Activated B cell treated with CpG ODN at 0.5 μM for 24 hours (primary cell): ENCODE results near the gene MED14. TPM values are rescaled to one million over a fixed set of nuclear protein-coding genes. Genes with fewer than 3 reads are reported as not detected.
A peak's percentile ranks its signal among the peaks of the same experiment; 100 is the strongest.
"Not testable (repeated sequence)": the region's sequence is repeated elsewhere in the genome, so short reads cannot be mapped to it uniquely, and the experiment has no call there.

Experiments
- ATAC-seq: fragments of 200-7000 bp; cut with Tn5 transposase; one replicate; pipeline ENCODE4 v1.10.0; 2021; ENCODE audit warnings: low read depth, mild to moderate bottlenecking, moderate library complexity
- CTCF ChIA-PET: fragments of 350-600 bp; sonication (Branson Sonifier 250); formaldehyde crosslinking; loops from one replicate; lab custom pipeline; 2021; ENCODE audit warnings: antibody characterized with exemption; lab: Charles Lee
- POLR2A ChIA-PET: fragments of 350-600 bp; sonication (Branson Sonifier 250); formaldehyde crosslinking; loops from one replicate; lab custom pipeline; 2021; ENCODE audit warnings: antibody characterized with exemption; lab: Charles Lee
- DNase-seq: peaks from one replicate; pipeline ENCODE4 v3.0.0; 2022
- H3K27ac Mint-ChIP-seq: one replicate; pipeline ENCODE4 v1.8.0; 2020; ENCODE audit warnings: mixed read lengths
- H3K27me3 Mint-ChIP-seq: one replicate; pipeline ENCODE4 v1.8.0; 2021; ENCODE audit warnings: mixed read lengths
- H3K36me3 Mint-ChIP-seq: one replicate; pipeline ENCODE4 v1.8.0; 2021; ENCODE audit warnings: low read depth, mixed read lengths
- H3K4me1 Mint-ChIP-seq: one replicate; pipeline ENCODE4 v1.8.0; 2021; ENCODE audit warnings: mixed read lengths
- H3K4me3 Mint-ChIP-seq: one replicate; pipeline ENCODE4 v1.8.0; 2020; ENCODE audit warnings: mild to moderate bottlenecking, mixed read lengths
- H3K9me3 Mint-ChIP-seq: one replicate; pipeline ENCODE4 v1.8.0; 2020; ENCODE audit warnings: mixed read lengths
- CTCF ChIP-seq: fragments of 200-600 bp; IDR thresholded peaks from one replicate; pipeline ENCODE4 v1.8.0; 2022; ENCODE audit warnings: antibody characterized with exemption, mild to moderate bottlenecking
- intact Hi-C: fragments of 100-400 bp; cut with micrococcal nuclease; formaldehyde crosslinking; loops from one replicate; pipeline ENCODE4 v1.15.1; 2024
- total RNA-seq: library from RNA; stranded (reverse); gene quantifications from 2 replicates; pipeline ENCODE4 v1.2.3, GENCODE V29; 2022

Gene MED14
- total RNA-seq = 52.4 and 62.6 TPM in 2 replicates

- Mint-ChIP-seq H3K27ac (peak within 1 kb of the TSS; percentile 95), H3K36me3 (peaks cover 9% of the 10 kb centered on the region), H3K4me1 (peaks cover 49% of the 10 kb centered on the region), H3K27me3 (no peaks in the 10 kb centered on the region), H3K9me3 (no peaks in the 10 kb centered on the region), H3K4me3 (peak within 1 kb of the TSS; percentile 89)
- CTCF ChIA-PET = interaction anchor here (0.6 to 1.6 kb wide), 2 partner anchors 15 to 58 kb away, joined by 3 to 7 read pairs; no protein-coding TSS in a partner anchor
- POLR2A ChIA-PET = interaction anchor here (0.7 to 3.2 kb wide), 11 partner anchors 10 to 598 kb away, joined by 3 to 20 read pairs (median 5); partner anchors contain the start of genes ATP6AP2, DDX3X and USP9X
- no peak for TF ChIP-seq CTCF
- intact Hi-C loops = loop anchor here (1.0 to 5.0 kb wide), 10 partner anchors 8 to 597 kb away; partner anchors contain the start of genes ATP6AP2, CXorf38 and DDX3X
- ATAC-seq = peak; percentile 80
- DNase-seq = peak; percentile 77
These were observed at the start of gene MED14 for GRCh38 chrX:40735325-40736169. MED14 (minus strand) TSS chrX:40735542; CDS start chrX:40735412, 130 bp downstream.

GRCh38 chrX:40784516-40785151, 49.3 kb upstream of the MED14 start:
- Mint-ChIP-seq H3K4me1 (no peaks in the 10 kb centered on the region), H3K27me3 (no peaks in the 10 kb centered on the region), H3K36me3 (no peaks in the 10 kb centered on the region), H3K4me3 (no peak overlapping the region), H3K9me3 (no peaks in the 10 kb centered on the region), H3K27ac (no peak overlapping the region)
- ATAC-seq (no peak), DNase-seq (no peak)
- no peak for TF ChIP-seq CTCF
- intact Hi-C loops = no loop called here
- ChIA-PET POLR2A (interaction anchor here (0.5 kb wide), 1 partner anchor 341 kb away, joined by 9 read pairs; no protein-coding TSS in a partner anchor), CTCF (no interaction called here)

- H3K9me3 Mint-ChIP-seq, CTCF ChIA-PET, H3K4me3 Mint-ChIP-seq, H3K4me1 Mint-ChIP-seq, POLR2A ChIA-PET, H3K36me3 Mint-ChIP-seq, H3K27me3 Mint-ChIP-seq, ATAC-seq, intact Hi-C loops, DNase-seq, H3K27ac Mint-ChIP-seq: not testable (repeated sequence)
These were observed 47.4 kb upstream of the MED14 start for GRCh38 chrX:40782644-40783259.

GRCh38 chrX:40780951-40781350, 45.6 kb upstream of the MED14 start:
- DNase-seq = no peak
- intact Hi-C loops = no loop called here
- Mint-ChIP-seq H3K27ac (no peak overlapping the region), H3K4me3 (no peak overlapping the region), H3K36me3 (no peaks in the 10 kb centered on the region), H3K9me3 (no peaks in the 10 kb centered on the region), H3K4me1 (no peaks in the 10 kb centered on the region), H3K27me3 (no peaks in the 10 kb centered on the region)
- CTCF ChIA-PET = interaction anchor here (0.7 kb wide), 1 partner anchor 13 kb away, joined by 3 read pairs; no protein-coding TSS in a partner anchor
- no peak for TF ChIP-seq CTCF
- no peak for ATAC-seq
- POLR2A ChIA-PET = no interaction called here

- ChIA-PET CTCF (interaction anchor here (0.7 kb wide), 1 partner anchor 14 kb away, joined by 3 read pairs; no protein-coding TSS in a partner anchor), POLR2A (no interaction called here)
- ATAC-seq (no peak), DNase-seq (no peak)
- Mint-ChIP-seq H3K9me3 (no peaks in the 10 kb centered on the region), H3K36me3 (no peaks in the 10 kb centered on the region), H3K27me3 (no peaks in the 10 kb centered on the region), H3K4me3 (no peak overlapping the region), H3K4me1 (no peaks in the 10 kb centered on the region), H3K27ac (no peak overlapping the region)
- intact Hi-C loops = no loop called here
- TF ChIP-seq CTCF = no peak
These were observed 44.7 kb upstream of the MED14 start for GRCh38 chrX:40780082-40780481.
